ENCODE measurements around the gene CDRT15L2.
"Not testable (repeated sequence)": the region's sequence is repeated elsewhere in the genome, so short reads cannot be mapped to it uniquely, and the experiment has no call there.

- not testable (repeated sequence) for TF ChIP-seq POLR2AphosphoS5 (IDR thresholded peaks at IDR 0.05; ENCODE audit: low read depth, low read length); TAF1 (IDR thresholded peaks at IDR 0.05; ENCODE audit: borderline replicate concordance, low read depth, low read length)
These were observed 9.9 kb downstream of the CDRT15L2 start for GRCh38 chr17:20589454-20589810.
